NK-92 treated with Interleukin-12 subunit alpha and Interleukin-12 subunit beta, amount 100 ng/mL, for 24 hours (cell line): ENCODE data around the gene PRSS8.
"Not testable (repeated sequence)": the region's sequence is repeated elsewhere in the genome, so short reads cannot be mapped to it uniquely, and the experiment has no call there.

Source experiments
- DNase-seq: peaks from one replicate; lab custom pipeline; 2025; lab: John Stamatoyannopoulos, UW

PRSS8 gene

DNA sequence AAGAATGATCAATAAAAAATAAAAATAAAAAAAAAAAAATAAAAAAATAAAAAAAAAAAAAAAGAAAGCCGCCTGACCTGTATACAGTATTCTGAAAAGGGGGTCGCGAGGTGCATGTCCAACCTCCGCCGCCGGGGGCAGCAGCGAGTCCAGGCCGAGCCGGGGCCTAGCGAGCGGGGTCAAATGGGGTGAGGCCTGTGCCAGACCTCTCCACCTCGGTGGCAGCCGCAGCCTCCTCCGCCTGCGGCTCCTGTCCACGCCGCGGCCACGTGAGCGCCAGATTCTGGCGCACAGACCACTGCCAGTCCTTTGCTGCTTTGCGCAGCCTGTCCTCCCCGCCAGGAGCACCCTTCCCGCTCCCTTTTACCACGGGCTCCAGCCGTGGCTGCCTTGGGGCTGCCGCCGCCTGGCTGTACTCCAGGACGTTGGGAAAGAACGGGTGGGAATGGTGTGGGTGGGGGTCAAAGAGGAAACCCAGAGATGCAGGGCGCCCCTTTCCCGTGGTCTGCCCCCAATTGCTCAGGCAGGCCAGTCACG lies 29.8 kb downstream of the PRSS8 start:
- peak; percentile 63 for DNase-seq

GRCh38 chr16:31100876-31101641 lies 34.5 kb downstream of the PRSS8 start:
- not testable (repeated sequence) for DNase-seq

DNA sequence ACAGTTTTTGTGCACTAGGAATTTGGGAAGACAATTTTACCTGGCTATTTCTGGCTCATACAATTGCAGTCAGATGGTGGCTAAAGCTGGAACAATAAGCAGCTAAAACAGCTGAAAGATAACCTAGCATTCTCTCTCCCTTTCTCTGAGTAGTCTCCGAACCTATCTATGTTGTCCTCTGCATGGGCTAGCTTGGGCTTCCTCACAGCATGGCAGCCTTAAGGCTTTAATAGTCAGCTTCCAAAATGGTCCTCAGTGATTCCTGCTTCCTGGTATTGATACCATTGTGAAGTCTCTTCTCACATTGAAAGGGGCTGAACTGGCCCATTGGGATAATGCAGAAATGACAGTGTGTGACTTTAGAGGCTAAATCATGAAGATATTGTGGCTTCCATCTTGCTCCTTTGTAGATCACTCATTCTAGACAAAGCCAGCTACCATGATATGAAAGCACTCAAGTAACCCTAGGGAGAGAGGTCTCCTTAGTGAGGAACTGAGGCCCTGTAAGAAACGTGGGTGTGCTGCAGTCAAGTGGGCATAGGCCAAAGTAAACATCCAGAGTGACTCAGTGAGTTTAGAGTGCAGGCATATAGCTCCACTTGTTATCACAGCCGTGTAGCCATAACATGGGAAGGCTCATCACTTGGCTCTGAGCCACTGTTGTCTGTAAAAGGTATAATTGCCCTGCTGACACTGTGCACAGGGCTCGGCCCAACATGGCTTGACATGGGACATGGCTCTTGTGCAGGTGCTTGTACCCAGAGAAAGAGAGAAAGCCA lies 35.5 kb downstream of the PRSS8 start:
- no peak for DNase-seq

GRCh38 chr16:31094424-31095120 lies 41.0 kb downstream of the PRSS8 start, which contains the start of gene VKORC1:
TSS of gene VKORC1 (minus strand) at chr16:31094797. CDS start at chr16:31094729, 68 bp downstream.
- DNase-seq, result peak; percentile 82

GRCh38 chr16:31094088-31094423 lies 41.5 kb downstream of the PRSS8 start:
- no peak for DNase-seq

GRCh38 chr16:31093132-31093703 lies 42.3 kb downstream of the PRSS8 start:
- no peak for DNase-seq

GRCh38 chr16:31092330-31092729 lies 43.2 kb downstream of the PRSS8 start:
- no peak for DNase-seq

DNA sequence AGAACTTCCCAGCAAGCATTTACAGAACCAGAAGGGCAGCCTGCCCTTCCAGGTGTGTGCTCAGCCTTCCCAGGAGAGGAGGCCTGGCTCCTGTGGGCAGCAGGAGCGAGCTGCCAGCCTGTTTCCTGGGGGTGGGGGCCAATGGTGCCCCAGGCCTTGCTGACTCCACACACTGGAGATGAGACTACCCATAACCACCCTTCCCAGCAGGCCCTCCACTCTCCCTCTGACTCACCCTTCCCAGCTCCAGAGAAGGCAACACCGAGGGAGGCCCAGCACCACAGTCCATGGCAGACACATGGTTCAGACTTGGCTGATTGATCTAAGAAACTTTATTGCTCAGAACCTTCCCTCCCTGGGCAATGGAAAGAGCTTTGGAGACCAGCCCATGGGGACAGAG lies 45.0 kb downstream of the PRSS8 start:
- no peak for DNase-seq

DNA sequence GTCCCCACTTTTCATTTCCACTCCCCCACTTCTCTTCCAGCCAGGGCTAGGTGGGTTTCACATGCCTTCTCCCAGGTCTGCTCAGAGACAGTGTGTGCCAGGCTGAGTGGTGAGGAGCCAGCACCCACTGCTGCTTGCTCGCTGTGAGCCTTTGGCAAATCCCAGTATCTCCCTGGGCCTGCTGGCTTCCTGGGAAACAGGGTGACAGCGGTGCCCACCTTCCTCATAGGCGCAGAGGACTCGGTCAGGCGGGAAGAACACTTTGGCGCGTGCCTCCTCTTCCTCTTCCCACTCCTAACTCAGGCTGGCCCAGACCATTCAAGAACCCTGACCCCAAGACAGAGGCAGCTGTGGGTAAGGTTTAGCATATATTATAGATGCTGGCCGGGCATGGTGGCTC lies 46.3 kb downstream of the PRSS8 start:
- DNase-seq, result no peak

DNA sequence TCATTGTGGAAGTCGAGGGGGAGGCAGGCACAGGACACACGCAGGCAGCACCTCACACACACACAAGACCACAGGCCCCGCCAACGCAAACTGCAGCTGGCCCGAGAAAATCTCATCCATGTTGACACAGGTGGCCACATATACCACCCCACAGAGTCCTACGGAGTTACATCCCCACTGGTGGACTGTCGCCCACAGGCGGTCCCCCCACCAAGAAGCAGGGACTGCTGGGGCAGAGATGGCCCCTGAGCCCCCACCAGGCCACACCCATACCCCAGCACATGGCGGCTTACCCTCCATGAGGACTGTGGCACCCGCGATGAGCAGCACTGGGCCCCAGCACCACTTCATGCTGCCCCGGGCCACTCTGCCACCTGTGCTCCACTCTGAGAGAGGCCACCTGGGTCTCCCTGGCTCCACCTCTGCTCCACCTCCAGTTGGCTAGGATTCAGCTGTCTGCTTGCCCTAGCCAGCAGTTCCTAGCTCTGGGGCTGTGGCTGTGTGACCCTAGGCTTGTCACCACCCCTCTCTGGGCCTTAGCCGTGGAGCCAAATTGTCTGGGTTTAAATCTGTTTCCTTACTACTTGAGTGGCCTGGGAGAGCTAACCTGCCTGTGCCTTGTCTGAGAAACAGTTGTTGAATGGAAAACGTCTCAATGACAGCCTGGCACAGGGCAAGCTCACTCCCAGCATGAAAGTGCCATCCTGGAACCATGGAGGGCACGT lies 46.9 kb downstream of the PRSS8 start, which contains the start of gene PRSS53:
Gene PRSS53 (minus strand): TSS at position 485 of the 725 bp plus-strand sequence. CDS start 134 bp downstream, at position 351.
- no peak for DNase-seq

- DNase-seq, result no peak
These were observed 47.6 kb downstream of the PRSS8 start for GRCh38 chr16:31087971-31088370.

DNA sequence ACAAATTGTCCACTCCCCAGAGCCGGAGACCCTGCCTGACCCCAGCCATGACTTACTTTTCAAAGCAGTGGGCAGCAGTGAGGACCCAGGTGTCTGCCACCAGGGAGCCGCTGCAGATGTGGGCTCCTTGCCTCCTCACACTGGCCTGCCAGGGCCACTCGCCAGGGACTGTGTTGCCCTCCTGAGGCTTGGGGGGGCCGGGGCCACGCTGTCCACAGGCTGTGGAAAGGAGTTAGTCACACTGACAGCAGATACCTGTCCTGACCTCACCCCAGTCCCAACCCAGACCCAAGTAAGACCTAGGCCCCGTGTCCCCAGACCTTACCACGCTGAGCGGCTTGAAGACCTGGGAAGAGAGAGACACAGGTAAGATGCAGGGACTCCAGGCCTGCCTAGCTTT lies 48.0 kb downstream of the PRSS8 start:
- no peak for DNase-seq

- DNase-seq, result no peak
These were observed 49.0 kb downstream of the PRSS8 start for GRCh38 chr16:31086629-31086906.

- DNase-seq, result no peak
These were observed 49.5 kb downstream of the PRSS8 start for GRCh38 chr16:31085873-31086628.

- DNase-seq, result no peak
These were observed 50.1 kb downstream of the PRSS8 start for GRCh38 chr16:31085411-31085810.

DNA sequence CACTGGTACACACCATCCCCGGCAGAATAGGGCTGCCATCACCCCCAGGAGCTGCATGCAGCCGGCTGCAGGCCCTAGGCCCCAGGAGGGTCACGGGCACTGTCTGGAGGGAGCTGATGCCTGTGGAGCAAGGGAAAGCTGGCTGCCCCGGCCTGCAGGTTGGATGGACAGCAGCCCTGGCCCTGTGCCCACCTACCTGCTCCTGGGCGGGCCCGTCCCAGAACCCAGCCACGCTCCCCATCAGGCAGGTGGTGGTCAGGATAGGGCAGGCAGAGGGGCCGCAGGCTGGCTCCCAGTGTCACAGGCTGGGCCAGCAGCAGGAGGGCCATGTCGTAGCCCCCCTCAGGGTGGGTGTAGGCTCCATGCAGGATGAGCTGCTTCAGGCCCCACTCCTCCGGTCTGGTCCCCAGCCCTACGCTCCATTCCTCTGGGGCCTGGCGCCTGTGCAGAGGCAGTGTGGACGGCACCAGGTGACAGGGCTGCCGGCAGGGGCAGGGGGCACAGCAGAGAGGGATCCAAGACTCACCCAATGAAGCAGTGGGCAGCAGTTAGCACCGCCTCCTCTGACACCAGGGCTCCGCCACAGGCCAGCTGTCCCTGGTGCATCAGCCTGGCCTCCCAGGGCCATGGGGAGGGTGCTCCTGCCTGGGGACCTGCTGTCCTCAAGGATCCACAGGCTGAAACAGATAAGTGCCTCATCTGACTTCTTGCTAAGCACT lies 50.8 kb downstream of the PRSS8 start:
- no peak for DNase-seq

DNA sequence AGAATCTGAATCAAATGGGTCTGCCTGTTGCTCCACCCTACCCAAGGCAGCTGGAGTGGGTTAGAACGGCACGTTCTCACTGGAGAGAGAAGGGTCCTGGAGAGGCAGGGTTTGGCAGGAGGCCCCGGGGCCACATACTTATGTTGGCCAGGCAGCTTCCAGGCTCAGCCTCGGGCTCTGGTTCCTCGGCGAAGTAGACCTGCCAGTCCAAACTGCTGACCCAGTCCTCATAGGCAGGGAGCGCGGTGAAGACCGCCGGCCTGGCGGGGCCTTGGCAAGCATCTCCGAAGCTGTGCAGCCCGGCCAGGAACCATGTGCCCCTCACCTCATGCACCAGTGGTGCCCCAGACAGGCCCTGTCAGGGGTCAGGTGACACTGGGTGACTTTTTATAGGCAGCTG lies 51.5 kb downstream of the PRSS8 start:
- DNase-seq, result no peak

DNA sequence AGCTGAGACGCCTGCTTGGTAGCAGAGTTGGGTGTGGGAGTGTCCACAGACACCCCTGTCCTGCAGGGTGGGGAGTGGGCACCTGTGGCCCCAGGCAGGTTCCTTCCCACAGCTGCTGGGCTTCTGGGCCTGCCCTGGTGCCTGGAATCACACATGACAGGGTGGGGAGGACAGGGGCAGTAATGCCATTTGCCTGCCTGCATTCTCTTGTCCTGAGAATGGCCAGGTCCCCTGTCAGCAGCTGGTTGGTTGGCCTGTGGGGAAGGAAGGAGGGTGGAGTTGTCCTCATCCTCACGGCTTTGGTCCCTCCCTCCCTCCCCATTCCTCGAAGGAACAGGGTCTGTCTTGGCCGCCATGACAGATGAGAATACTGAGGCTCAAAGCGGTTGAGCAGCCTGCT lies 52.0 kb downstream of the PRSS8 start:
- no peak for DNase-seq

DNA sequence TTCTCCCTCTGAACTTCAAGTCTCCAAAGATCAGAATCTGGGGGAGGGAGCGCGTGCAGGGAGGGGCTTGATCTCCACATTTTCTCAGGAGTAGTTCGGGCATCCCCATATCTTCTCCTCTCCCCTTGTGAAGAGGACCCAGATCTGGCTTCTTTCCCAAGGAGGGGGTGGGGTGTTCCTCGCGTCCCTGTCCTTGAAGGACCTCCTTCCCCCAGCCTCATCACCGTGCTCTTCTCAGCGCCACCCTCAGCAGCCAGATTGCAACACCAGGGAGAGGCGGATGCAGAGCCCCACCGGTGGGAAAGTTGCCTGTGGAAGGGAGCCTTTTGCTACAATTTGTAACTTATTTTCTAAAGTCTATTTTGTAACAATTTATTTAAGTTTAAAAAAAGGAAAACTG lies 52.4 kb downstream of the PRSS8 start:
- no peak for DNase-seq

DNA sequence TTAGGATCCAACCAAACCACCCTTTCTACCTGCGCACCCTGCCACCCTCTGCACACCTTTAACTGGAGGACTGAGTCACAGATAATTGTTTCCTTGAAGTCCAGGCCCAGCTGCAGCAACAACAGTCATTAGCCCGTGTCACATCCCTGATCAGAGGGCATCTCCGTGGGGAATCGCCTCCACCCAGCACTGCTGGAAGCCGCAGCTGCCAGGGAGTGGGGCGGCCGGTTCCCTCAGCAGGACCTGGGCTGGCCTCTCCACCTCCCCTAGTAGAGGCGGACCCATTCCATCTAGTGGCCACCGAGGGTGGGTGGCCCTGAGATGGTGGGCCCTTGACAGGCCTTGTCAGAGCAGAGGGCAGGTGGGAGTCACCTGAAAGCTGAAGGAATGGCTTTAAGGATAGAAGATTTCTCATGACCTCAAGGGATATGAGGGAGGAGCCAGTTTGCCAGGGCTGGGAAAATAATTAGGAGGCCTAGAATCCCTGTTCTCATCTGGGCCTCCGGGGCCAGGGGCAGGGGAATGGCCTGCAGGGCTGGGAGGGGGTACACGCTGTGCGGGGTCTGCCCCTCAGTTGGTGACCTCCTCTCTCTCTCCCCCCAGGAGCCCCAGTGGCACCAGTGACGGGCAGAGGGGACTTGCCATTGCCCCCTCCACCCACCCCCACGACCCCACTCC lies 53.0 kb downstream of the PRSS8 start:
- DNase-seq, result no peak
